HepG2 (cell line): Measurements from ENCODE around the gene EMP2. TPM values are rescaled to one million over a fixed set of nuclear protein-coding genes. Genes with fewer than 3 reads are reported as not detected.

ENCODE experiments used
- AFF4 ChIP-seq: sonication (generic); formaldehyde crosslinking; IDR thresholded peaks from 2 replicates; pipeline ENCODE4 v1.4.0; 2020; ENCODE audit warnings: missing genetic modification reagents
- CENPT ChIP-seq: sonication (generic); formaldehyde crosslinking; IDR thresholded peaks from 2 replicates; pipeline ENCODE4 v1.8.0; 2022; ENCODE audit warnings: low read depth, mild to moderate bottlenecking, moderate library complexity, missing genetic modification reagents
- DMTF1 ChIP-seq: sonication (generic); formaldehyde crosslinking; IDR thresholded peaks from 2 replicates; pipeline ENCODE4 v1.4.0; 2020; ENCODE audit warnings: mild to moderate bottlenecking, missing genetic modification reagents
- DRAP1 ChIP-seq: IDR thresholded peaks from 2 replicates; pipeline ENCODE4 v1.6.1; 2016; ENCODE audit warnings: missing genetic modification reagents, missing compliant biosample characterization
- GLMP ChIP-seq: sonication (generic); formaldehyde crosslinking; IDR thresholded peaks from 2 replicates; pipeline ENCODE4 v1.9.0; 2021; ENCODE audit warnings: missing genetic modification reagents, mild to moderate bottlenecking, borderline replicate concordance
- HOXA3 ChIP-seq: sonication (generic); formaldehyde crosslinking; IDR thresholded peaks from 2 replicates; pipeline ENCODE4 v1.5.0; 2020; ENCODE audit warnings: missing genetic modification reagents
- MTERF4 ChIP-seq: sonication (generic); formaldehyde crosslinking; IDR thresholded peaks from 2 replicates; pipeline ENCODE4 v1.8.0; 2023; ENCODE audit warnings: mild to moderate bottlenecking, missing genetic modification reagents
- TBL1XR1 ChIP-seq: fragments of 150-350 bp; IDR thresholded peaks from 2 replicates; pipeline ENCODE4 v1.6.1; 2014; ENCODE audit warnings: borderline replicate concordance, low read length; ENCODE audit not compliant: partially characterized antibody
- ZBTB46 ChIP-seq: sonication (generic); formaldehyde crosslinking; IDR thresholded peaks from 2 replicates; pipeline ENCODE4 v1.4.0; 2020; ENCODE audit warnings: mild to moderate bottlenecking, missing genetic modification reagents, borderline replicate concordance
- ZNF414 ChIP-seq: sonication (generic); formaldehyde crosslinking; IDR thresholded peaks from 2 replicates; pipeline ENCODE4 v1.5.0; 2020; ENCODE audit warnings: missing genetic modification reagents
- ZNF563 ChIP-seq: sonication (generic); formaldehyde crosslinking; IDR thresholded peaks from 2 replicates; pipeline ENCODE4 v1.8.0; 2022; ENCODE audit warnings: mild to moderate bottlenecking, moderate library complexity, missing genetic modification reagents
- ZNF580 ChIP-seq: IDR thresholded peaks from 2 replicates; pipeline ENCODE4 v1.6.1; 2016; ENCODE audit warnings: low read depth, borderline replicate concordance
- ZNF770 ChIP-seq: sonication (generic); formaldehyde crosslinking; IDR thresholded peaks from 2 replicates; pipeline ENCODE4 v1.5.0; 2020; ENCODE audit warnings: mild to moderate bottlenecking, missing genetic modification reagents
- polyA plus RNA-seq, 8 experiments: library from polyadenylated mRNA; depleted of rRNA in 3 of 8; stranded (reverse) in 7 of 8; unstranded in 1 of 8; fragments of >200 nt; fragmentation: Illumina TruSeq in 4 of 8; extraction: Trizol in 4 of 8; gene quantifications; 2 replicates each; pipeline versions ENCODE4 v1.2.1 to v1.2.3, GENCODE V29; 2011 to 2016; ENCODE audit warnings: low read depth in 4 of 8, missing spikeins in 1 of 8, mixed read lengths in 1 of 8; ENCODE audit not compliant: insufficient read depth in 1 of 8
- total RNA-seq, 5 experiments: library from RNA; depleted of rRNA; stranded (reverse); fragments of >200 nt; fragmentation: Illumina TruSeq; extraction: Trizol; gene quantifications; 2 replicates each; pipeline ENCODE4 v1.2.3, GENCODE V29; 2016; ENCODE audit warnings: low read depth in 1 of 5

The EMP2 gene
- total and polyA plus RNA-seq, 2 of the 13 experiments (the other 11 are each of a cell fraction or from before 2014, with no cell fraction given) = 24.6 to 91.2 TPM

GRCh38 chr16:10608687-10609401 lies 28.4 kb upstream of the EMP2 start (continued):
- TF ChIP-seq ZNF563 (CRISPR knock-in tag) = no peak; the same call in 1 of the 2 replicates
- no peak for TF ChIP-seq GLMP (CRISPR knock-in tag)
- no peak for TF ChIP-seq DMTF1
- TF ChIP-seq ZNF414 (CRISPR knock-in tag) = no peak
- TF ChIP-seq HOXA3 (CRISPR knock-in tag) = no peak
- no peak for TF ChIP-seq TBL1XR1
- TF ChIP-seq ZNF580 = 0 out of 2 replicates have a peak, but pooled peaks have one; percentile 68
- no peak for TF ChIP-seq ZBTB46
- TF ChIP-seq CENPT (CRISPR knock-in tag) = no peak
- TF ChIP-seq ZNF770 (CRISPR knock-in tag) = no peak
- 0 out of 2 replicates have a peak, but pooled peaks have one; percentile 52 for TF ChIP-seq MTERF4 (CRISPR knock-in tag)
- no peak for TF ChIP-seq AFF4 (CRISPR knock-in tag)
- TF ChIP-seq DRAP1 (CRISPR knock-in tag) = peak; percentile 45; the same call in 1 of the 2 replicates
